Measurements from ENCODE around the gene ARPC1B. TPM values are rescaled to one million over a fixed set of nuclear protein-coding genes. Genes with fewer than 3 reads are reported as not detected.

Gene ARPC1B
- total and polyA plus RNA-seq, 2 of the 4 experiments (the other 2 are of a cell fraction), result 351 to 488 TPM

DNA sequence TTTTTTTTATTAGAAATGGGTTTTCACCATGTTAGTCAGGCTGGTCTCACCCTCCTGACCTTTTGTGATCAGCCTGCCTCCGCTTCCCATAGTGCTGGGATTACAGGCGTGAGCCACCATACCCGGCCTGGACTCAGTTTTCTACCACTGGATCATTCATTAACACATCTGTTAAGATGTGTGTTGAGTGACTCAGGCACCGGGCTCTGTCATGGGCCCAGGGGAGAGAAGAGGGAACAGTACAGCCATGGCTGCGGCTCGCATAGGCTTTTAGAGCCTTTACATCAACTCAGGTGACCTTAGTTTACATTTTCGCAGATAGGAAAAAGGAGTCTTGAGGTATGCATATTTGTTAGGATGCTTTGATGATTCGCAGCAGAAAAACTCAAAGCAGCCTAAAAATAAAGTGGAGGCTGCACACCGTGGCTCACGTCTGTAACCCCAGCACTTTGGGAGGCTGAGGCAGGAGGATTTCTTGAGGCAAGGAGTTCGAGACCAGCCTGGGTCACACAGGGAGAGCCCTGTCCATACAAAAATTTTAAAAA is 3.1 kb upstream of the ARPC1B start:
- H4K91ac ChIP-seq (ENCODE audit: insufficient read depth, low read depth, low read length), result no peak overlapping the region
- ChIA-PET CTCF (no interaction called here), POLR2A (ENCODE audit: unreplicated experiment) (no interaction called here)
- 50% methylated on average over 2 of the region's 11 CpGs; no CpG with 5 or more reads in 1 of the 2 experiments for WGBS, 2 experiments (ENCODE audit: extremely low coverage in 2 of 2, insufficient read length in 1 of 2)
- no peak overlapping the region for H2BK20ac ChIP-seq (ENCODE audit: low read depth, low read length)
- H3K36me3 ChIP-seq (ENCODE audit: control insufficient read depth, insufficient read depth, low read length), result peaks cover 9% of the 10 kb centered on the region
- no peaks in the 10 kb centered on the region for H3K9me3 ChIP-seq (ENCODE audit: control insufficient read depth, insufficient read depth, low read length)
- H2AK9ac ChIP-seq (replicated peaks; ENCODE audit: low read depth, low read length, poor library complexity), result no peak overlapping the region
- H3K4ac ChIP-seq (ENCODE audit: low read depth, low read length), result no peak overlapping the region
- ATAC-seq (ENCODE audit: low read depth), result no peak
- H2BK120ac ChIP-seq (ENCODE audit: low read depth, low read length), result no peak overlapping the region
- H3K18ac ChIP-seq (ENCODE audit: low read depth, low read length), result no peak overlapping the region
- H3K27me3 ChIP-seq (ENCODE audit: control insufficient read depth, insufficient read depth, low read length), result no peaks in the 10 kb centered on the region
- peaks cover 4 to 36% of the 10 kb centered on the region in 2 experiments for H3K79me1 ChIP-seq (ENCODE audit: low read depth in 1 of 2, low read length in 2 of 2)
- no peak overlapping the region for H3K4me2 ChIP-seq (ENCODE audit: low read depth, low read length)
- intact Hi-C loops (cut with micrococcal nuclease), result no loop called here
- dilution Hi-C loops (cut with HindIII; ENCODE audit: low sequenced_read_pairs, unreplicated experiment), result no loop called here
- H3K27ac ChIP-seq (ENCODE audit: insufficient read depth, low read length), result no peak overlapping the region
- in situ Hi-C loops (cut with MboI; ENCODE audit: low sequenced_read_pairs), result no loop called here
- H3K23ac ChIP-seq (ENCODE audit: low read depth, low read length), result no peak overlapping the region
- no peak overlapping the region for H4K8ac ChIP-seq (ENCODE audit: low read depth in 2 of 2, low read length in 2 of 2)
- H3K9ac ChIP-seq (ENCODE audit: low read depth, low read length), result no peak overlapping the region
- no TSS peak for BruUV-seq (replicated peaks)
- H3K4me1 ChIP-seq (ENCODE audit: control insufficient read depth, insufficient read depth, low read length), result peaks cover 8% of the 10 kb centered on the region
- H2BK5ac ChIP-seq (ENCODE audit: low read depth, low read length, poor library complexity, severe bottlenecking), result no peak overlapping the region
- TF ChIP-seq RAD21 (IDR thresholded peaks at IDR 0.05; ENCODE audit: low read length) (no peak), BHLHE40 (IDR thresholded peaks at IDR 0.05; ENCODE audit: low read depth, low read length) (no peak), POLR2A (IDR thresholded peaks at IDR 0.05; ENCODE audit: low read depth, low read length) (no peak), RCOR1 (IDR thresholded peaks at IDR 0.05; ENCODE audit: insufficient replicate concordance, low read length) (no peak), SMC3 (IDR thresholded peaks at IDR 0.05; ENCODE audit: low read depth, low read length) (no peak), MXI1 (IDR thresholded peaks at IDR 0.05; ENCODE audit: borderline replicate concordance, low read depth, low read length) (no peak), CHD1 (IDR thresholded peaks at IDR 0.05; ENCODE audit: low read depth, low read length) (no peak), CEBPB (IDR thresholded peaks at IDR 0.05; ENCODE audit: low read depth, low read length) (no peak), FOS (IDR thresholded peaks at IDR 0.05; ENCODE audit: low read depth, low read length) (no peak), RFX5 (IDR thresholded peaks at IDR 0.05; ENCODE audit: low read depth, low read length) (no peak), NFE2L2 (IDR thresholded peaks at IDR 0.05; ENCODE audit: low read depth, low read length) (no peak), MAZ (IDR thresholded peaks at IDR 0.05; ENCODE audit: borderline replicate concordance, low read depth, low read length) (no peak), MAFK (IDR thresholded peaks at IDR 0.05; ENCODE audit: low read depth, low read length) (no peak)
- TF ChIP-seq, protein P1, sequence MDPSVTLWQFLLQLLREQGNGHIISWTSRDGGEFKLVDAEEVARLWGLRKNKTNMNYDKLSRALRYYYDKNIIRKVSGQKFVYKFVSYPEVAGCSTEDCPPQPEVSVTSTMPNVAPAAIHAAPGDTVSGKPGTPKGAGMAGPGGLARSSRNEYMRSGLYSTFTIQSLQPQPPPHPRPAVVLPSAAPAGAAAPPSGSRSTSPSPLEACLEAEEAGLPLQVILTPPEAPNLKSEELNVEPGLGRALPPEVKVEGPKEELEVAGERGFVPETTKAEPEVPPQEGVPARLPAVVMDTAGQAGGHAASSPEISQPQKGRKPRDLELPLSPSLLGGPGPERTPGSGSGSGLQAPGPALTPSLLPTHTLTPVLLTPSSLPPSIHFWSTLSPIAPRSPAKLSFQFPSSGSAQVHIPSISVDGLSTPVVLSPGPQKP (IDR thresholded peaks at IDR 0.05; ENCODE audit: borderline replicate concordance, low read depth, low read length), result no peak
- TF ChIP-seq, protein P2, sequence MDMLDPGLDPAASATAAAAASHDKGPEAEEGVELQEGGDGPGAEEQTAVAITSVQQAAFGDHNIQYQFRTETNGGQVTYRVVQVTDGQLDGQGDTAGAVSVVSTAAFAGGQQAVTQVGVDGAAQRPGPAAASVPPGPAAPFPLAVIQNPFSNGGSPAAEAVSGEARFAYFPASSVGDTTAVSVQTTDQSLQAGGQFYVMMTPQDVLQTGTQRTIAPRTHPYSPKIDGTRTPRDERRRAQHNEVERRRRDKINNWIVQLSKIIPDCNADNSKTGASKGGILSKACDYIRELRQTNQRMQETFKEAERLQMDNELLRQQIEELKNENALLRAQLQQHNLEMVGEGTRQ (IDR thresholded peaks at IDR 0.05; ENCODE audit: low read depth, low read length), result no peak
- TF ChIP-seq, protein P3, sequence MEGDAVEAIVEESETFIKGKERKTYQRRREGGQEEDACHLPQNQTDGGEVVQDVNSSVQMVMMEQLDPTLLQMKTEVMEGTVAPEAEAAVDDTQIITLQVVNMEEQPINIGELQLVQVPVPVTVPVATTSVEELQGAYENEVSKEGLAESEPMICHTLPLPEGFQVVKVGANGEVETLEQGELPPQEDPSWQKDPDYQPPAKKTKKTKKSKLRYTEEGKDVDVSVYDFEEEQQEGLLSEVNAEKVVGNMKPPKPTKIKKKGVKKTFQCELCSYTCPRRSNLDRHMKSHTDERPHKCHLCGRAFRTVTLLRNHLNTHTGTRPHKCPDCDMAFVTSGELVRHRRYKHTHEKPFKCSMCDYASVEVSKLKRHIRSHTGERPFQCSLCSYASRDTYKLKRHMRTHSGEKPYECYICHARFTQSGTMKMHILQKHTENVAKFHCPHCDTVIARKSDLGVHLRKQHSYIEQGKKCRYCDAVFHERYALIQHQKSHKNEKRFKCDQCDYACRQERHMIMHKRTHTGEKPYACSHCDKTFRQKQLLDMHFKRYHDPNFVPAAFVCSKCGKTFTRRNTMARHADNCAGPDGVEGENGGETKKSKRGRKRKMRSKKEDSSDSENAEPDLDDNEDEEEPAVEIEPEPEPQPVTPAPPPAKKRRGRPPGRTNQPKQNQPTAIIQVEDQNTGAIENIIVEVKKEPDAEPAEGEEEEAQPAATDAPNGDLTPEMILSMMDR (conservative IDR thresholded peaks at IDR 0.05; ENCODE audit: low read depth, low read length), result no peak
- H3K4me3 ChIP-seq (ENCODE audit: insufficient read depth, low read depth, low read length), result no peak overlapping the region
- H4K5ac ChIP-seq (ENCODE audit: low read depth, low read length), result no peak overlapping the region
- H2AK5ac ChIP-seq (ENCODE audit: low read depth, low read length), result no peak overlapping the region
- no peak for DNase-seq
- no peak overlapping the region for H2BK15ac ChIP-seq (ENCODE audit: low read depth, low read length)
- no peak overlapping the region for H3K56ac ChIP-seq (ENCODE audit: extremely low read depth, insufficient read depth, low read length)
- H3K14ac ChIP-seq (replicated peaks; ENCODE audit: low read depth, low read length), result no peak overlapping the region
- H3K9me1 ChIP-seq (ENCODE audit: insufficient read depth, low read length), result peaks cover 4% of the 10 kb centered on the region; the same call in 1 of the 2 replicates
- H4K20me1 ChIP-seq (ENCODE audit: insufficient read depth, low read length), result peaks cover 4% of the 10 kb centered on the region; the same call in 1 of the 2 replicates
- H2AFZ ChIP-seq (replicated peaks; ENCODE audit: low read length, poor library complexity), result no peak overlapping the region
